K562 (cell line): ENCODE data around the gene MYLIP. TPM values are rescaled to one million over a fixed set of nuclear protein-coding genes. Genes with fewer than 3 reads are reported as not detected.

Experiments
- ATAC-seq: fragments of 200-7000 bp; cut with Tn5 transposase; 3 replicates; pipeline ENCODE4 v1.9.1; 2020; ENCODE audit warnings: moderate library complexity
- BruUV-seq: library from RNA; stranded (reverse); fragments of 400-500 nt; replicated peaks from 2 replicates; lab custom pipeline; 2021; lab: Mats Ljungman, UMichigan
- CTCF ChIA-PET: fragments of 300-600 bp; formaldehyde crosslinking; extraction: SDS; loops from one replicate; lab custom pipeline; 2021; ENCODE audit warnings: low intra/inter-chr PET ratio; lab: Yijun Ruan, JAX
- POLR2A ChIA-PET: fragments of 300-600, 350-650 bp; sonication (Branson Sonifier 250); formaldehyde crosslinking; extraction: SDS; loops from one replicate; lab custom pipeline; 2021; ENCODE audit warnings: antibody characterized with exemption, inconsistent platforms; lab: Yijun Ruan, JAX
- DNase-seq, 4 experiments: peaks; one replicate each; pipeline versions ENCODE4 v3.0.0 to v3.0.0-alpha.2; 2011 to 2018; ENCODE audit warnings: low spot score in 3 of 4, mixed read lengths in 3 of 4; ENCODE audit errors: extremely low read depth in 1 of 4
- FAIRE-seq: peaks from 2 replicates; lab custom pipeline; 2011; peaks lifted over from hg19 to GRCh38; lab: Jason Lieb, UNC
- H2AFZ ChIP-seq: 2 replicates; pipeline ENCODE4 v1.6.0; 2011; ENCODE audit warnings: low read depth, low read length, control low read depth, inconsistent platforms
- H3K27ac ChIP-seq: fragments of 200-600 bp; 3 replicates; pipeline ENCODE4 v1.8.0; 2011; ENCODE audit warnings: low read depth, mild to moderate bottlenecking, control low read depth, inconsistent platforms, low read length, moderate library complexity, mixed read lengths; ENCODE audit errors: extremely low read depth
- H3K27me3 ChIP-seq, 2 experiments: fragments of 300-600 bp in 1 of 2; 2 replicates in 1 of 2; 3 replicates in 1 of 2; pipeline versions ENCODE4 v1.6.0 to v1.8.0; 2011; ENCODE audit warnings: inconsistent platforms in 2 of 2, low read length in 2 of 2, mild to moderate bottlenecking in 1 of 2, mixed read lengths in 1 of 2, moderate library complexity in 1 of 2; ENCODE audit not compliant: control insufficient read depth in 2 of 2, insufficient read depth in 2 of 2
- H3K36me3 ChIP-seq: fragments of 300-600 bp; 3 replicates; pipeline ENCODE4 v1.8.0; 2011; ENCODE audit warnings: mild to moderate bottlenecking, low read length, inconsistent platforms; ENCODE audit not compliant: control insufficient read depth, insufficient read depth
- H3K4me1 ChIP-seq, 2 experiments: fragments of 200-600 bp in 1 of 2; replicated peaks in 1 of 2; 2 replicates in 1 of 2; 3 replicates in 1 of 2; pipeline versions ENCODE4 v1.5.1 to v1.8.0; 2011; ENCODE audit warnings: inconsistent platforms in 2 of 2, low read length in 2 of 2, mild to moderate bottlenecking in 1 of 2, mixed read lengths in 1 of 2, moderate library complexity in 1 of 2; ENCODE audit not compliant: control insufficient read depth in 2 of 2, insufficient read depth in 2 of 2
- H3K4me2 ChIP-seq: 2 replicates; pipeline ENCODE4 v1.6.1; 2011; ENCODE audit warnings: low read length, control low read depth, inconsistent platforms, mixed read lengths; ENCODE audit not compliant: insufficient read depth
- H3K4me3 ChIP-seq: fragments of 200-600 bp; sonication (generic), shearing (Covaris generic); 2 replicates; pipeline ENCODE4 v1.5.1; 2016; ENCODE audit warnings: control low read depth, inconsistent platforms
- H3K79me2 ChIP-seq: fragments of 200-600 bp; 3 replicates; pipeline ENCODE4 v1.8.0; 2011; ENCODE audit warnings: low read length, inconsistent platforms; ENCODE audit not compliant: control insufficient read depth, insufficient read depth
- H3K9ac ChIP-seq, 2 experiments: 2 replicates each; pipeline versions ENCODE4 v1.6.0 to v1.6.1; 2011; ENCODE audit warnings: low read depth in 2 of 2, low read length in 2 of 2, control low read depth in 1 of 2, inconsistent platforms in 1 of 2, mild to moderate bottlenecking in 1 of 2, mixed read lengths in 1 of 2; ENCODE audit not compliant: insufficient read depth in 1 of 2
- H3K9me1 ChIP-seq: one replicate; pipeline ENCODE4 v1.6.0; 2011; ENCODE audit warnings: inconsistent platforms, mild to moderate bottlenecking, low read length, moderate library complexity; ENCODE audit not compliant: control insufficient read depth, insufficient read depth
- H3K9me3 ChIP-seq: replicated peaks from 2 replicates; pipeline ENCODE4 v1.5.1; 2011; ENCODE audit warnings: low read depth, low read length, inconsistent platforms; ENCODE audit not compliant: control insufficient read depth, insufficient read depth
- H4K20me1 ChIP-seq: replicated peaks from 2 replicates; pipeline ENCODE4 v1.6.1; 2011; ENCODE audit warnings: low read length, inconsistent platforms, mixed read lengths; ENCODE audit not compliant: control insufficient read depth, insufficient read depth
- BCOR ChIP-seq: fragments of 450-650 bp; IDR thresholded peaks from 2 replicates; pipeline ENCODE4 v1.6.1; 2016
- CEBPG ChIP-seq, 3 experiments: fragments of 200-800 bp in 1 of 3; sonication (Bioruptor generic) in 1 of 3; sonication (generic) in 1 of 3; formaldehyde crosslinking in 1 of 3; IDR thresholded peaks in 2 of 3; conservative IDR thresholded peaks in 1 of 3; 2 replicates each; pipeline versions ENCODE4 v1.6.1 to v1.8.0; 2016 to 2022; ENCODE audit warnings: missing compliant biosample characterization in 2 of 3, missing genetic modification characterization in 2 of 3, mild to moderate bottlenecking in 1 of 3, missing genetic modification reagents in 1 of 3
- CHD1 ChIP-seq: fragments of 200-600 bp; sonication (generic); IDR thresholded peaks from one replicate; pipeline ENCODE4 v1.6.1; 2012; ENCODE audit warnings: mild to moderate bottlenecking, moderate library complexity, low read length, inconsistent platforms
- HDAC3 ChIP-seq: fragments of 450-650 bp; IDR thresholded peaks from 2 replicates; pipeline ENCODE4 v1.6.1; 2018; ENCODE audit warnings: borderline replicate concordance, mild to moderate bottlenecking, moderate library complexity; ENCODE audit not compliant: partially characterized antibody
- POLR2AphosphoS2 ChIP-seq: IDR thresholded peaks from 2 replicates; pipeline ENCODE4 v1.6.1; 2012; ENCODE audit warnings: low read length, improper control_type of control experiment
- RAD21 ChIP-seq, 2 experiments: fragments of 250-450 bp in 1 of 2; fragments of 450-650 bp in 1 of 2; sonication (Bioruptor Pico) in 1 of 2; formaldehyde crosslinking in 1 of 2; IDR thresholded peaks in 1 of 2; conservative IDR thresholded peaks in 1 of 2; 2 replicates each; pipeline versions ENCODE4 v1.4.0 to v1.8.0; 2020 to 2022; ENCODE audit warnings: mild to moderate bottlenecking in 2 of 2, moderate library complexity in 1 of 2
- STAT5A ChIP-seq: IDR thresholded peaks from 2 replicates; pipeline ENCODE4 v1.6.1; 2012; ENCODE audit warnings: low read length, inconsistent platforms, borderline replicate concordance
- ZNF311 ChIP-seq: fragments of 250-450 bp; sonication (Bioruptor Pico); IDR thresholded peaks from 2 replicates; pipeline ENCODE4 v1.4.0; 2020; ENCODE audit warnings: mild to moderate bottlenecking, moderate library complexity
- WGBS: fragments of 100-300 bp; shearing (Covaris generic); methylation state at CpG from one replicate; pipeline ENCODE4 v1.1.6; 2016; ENCODE audit warnings: low coverage, mixed read lengths; ENCODE audit not compliant: insufficient coverage; ENCODE audit errors: missing lambda C conversion rate; 5-methylcytosine and 5-hydroxymethylcytosine counted together
- in situ Hi-C: fragments of 300-500 bp; cut with MboI; formaldehyde crosslinking; loops from 4 replicates; pipeline ENCODE4 v1.15.0; 2018; ENCODE audit warnings: inconsistent platforms, mixed read lengths
- intact Hi-C: fragments of 100-400 bp; cut with micrococcal nuclease; formaldehyde crosslinking; loops from 2 replicates; pipeline ENCODE4 v1.14.2; 2022
- polyA plus RNA-seq, 8 experiments: library from polyadenylated mRNA; depleted of rRNA in 4 of 8; stranded (reverse) in 5 of 8; unstranded in 3 of 8; fragments of >200 nt; fragmentation: Nextera tagmentation in 2 of 8; fragmentation: Illumina TruSeq in 1 of 8; extraction: Ambion mirVana in 2 of 8; extraction: Trizol in 1 of 8; gene quantifications; 2 replicates each; pipeline versions ENCODE4 v1.2.1 to v1.2.3, GENCODE V29; 2011 to 2014; ENCODE audit warnings: inconsistent platforms in 1 of 8, missing spikeins in 1 of 8
- total RNA-seq, 7 experiments: library from RNA; depleted of rRNA in 6 of 7; stranded (reverse); fragments of >200 nt in 6 of 7; fragmentation: Illumina TruSeq in 2 of 7; extraction: Trizol in 2 of 7; gene quantifications; 2 replicates each; pipeline versions ENCODE4 v1.2.1 to v1.2.3, GENCODE V29; 2011 to 2021; ENCODE audit warnings: low replicate concordance in 1 of 7
- TF ChIP-seq, protein P1 (sequence below): sonication (generic); formaldehyde crosslinking; IDR thresholded peaks from 2 replicates; pipeline ENCODE4 v1.8.1; 2022; ENCODE audit warnings: missing genetic modification reagents
- TF ChIP-seq, protein P2 (sequence below): fragments of 250-450 bp; sonication (Bioruptor Pico); IDR thresholded peaks from 2 replicates; pipeline ENCODE4 v1.4.0; 2020; ENCODE audit warnings: mild to moderate bottlenecking, moderate library complexity
- TF ChIP-seq, protein P3 (sequence below): fragments of 250-450 bp; sonication (Bioruptor Pico); IDR thresholded peaks from 2 replicates; pipeline ENCODE4 v1.8.0; 2022; ENCODE audit warnings: moderate library complexity, mild to moderate bottlenecking, inconsistent platforms
- TF ChIP-seq, protein P4 (sequence below): fragments of 450-650 bp; IDR thresholded peaks from 2 replicates; pipeline ENCODE4 v1.6.1; 2017; ENCODE audit warnings: antibody characterized with exemption

Gene MYLIP
- total and polyA plus RNA-seq, 9 of the 15 experiments (the other 6 are each of a cell fraction or from before 2014, with no cell fraction given): 10.8 to 43.5 (median 31.5) TPM

DNA sequence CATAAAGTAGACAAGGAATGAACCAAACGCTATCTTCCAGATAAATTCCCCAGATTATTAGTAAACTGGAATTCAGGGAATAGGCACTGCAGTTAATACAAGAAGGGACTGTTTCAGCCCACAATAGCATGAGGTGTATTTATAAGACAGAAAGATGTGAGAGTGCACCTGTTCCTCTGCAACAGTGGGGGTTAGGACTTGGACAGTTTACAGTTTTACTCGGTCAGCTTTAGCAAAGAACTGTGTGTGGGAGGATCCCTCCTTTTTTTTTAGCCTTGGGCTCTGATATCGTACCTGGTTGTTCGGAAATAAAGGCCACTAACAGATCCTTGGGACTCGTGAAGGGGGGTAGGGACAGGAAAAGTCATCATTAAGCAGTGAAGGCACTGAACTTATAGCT, 2.0 kb upstream of the MYLIP start (continued):
- TF ChIP-seq, protein P1, sequence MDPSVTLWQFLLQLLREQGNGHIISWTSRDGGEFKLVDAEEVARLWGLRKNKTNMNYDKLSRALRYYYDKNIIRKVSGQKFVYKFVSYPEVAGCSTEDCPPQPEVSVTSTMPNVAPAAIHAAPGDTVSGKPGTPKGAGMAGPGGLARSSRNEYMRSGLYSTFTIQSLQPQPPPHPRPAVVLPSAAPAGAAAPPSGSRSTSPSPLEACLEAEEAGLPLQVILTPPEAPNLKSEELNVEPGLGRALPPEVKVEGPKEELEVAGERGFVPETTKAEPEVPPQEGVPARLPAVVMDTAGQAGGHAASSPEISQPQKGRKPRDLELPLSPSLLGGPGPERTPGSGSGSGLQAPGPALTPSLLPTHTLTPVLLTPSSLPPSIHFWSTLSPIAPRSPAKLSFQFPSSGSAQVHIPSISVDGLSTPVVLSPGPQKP (CRISPR knock-in tag): no peak
- TF ChIP-seq RAD21 (CRISPR knock-in tag; conservative IDR thresholded peaks at IDR 0.05 in 1 of 2, IDR thresholded peaks at IDR 0.05 in 1 of 2): peak in 1 of 2 experiments; percentile 5; a peak in 1 of 4 replicates

DNA sequence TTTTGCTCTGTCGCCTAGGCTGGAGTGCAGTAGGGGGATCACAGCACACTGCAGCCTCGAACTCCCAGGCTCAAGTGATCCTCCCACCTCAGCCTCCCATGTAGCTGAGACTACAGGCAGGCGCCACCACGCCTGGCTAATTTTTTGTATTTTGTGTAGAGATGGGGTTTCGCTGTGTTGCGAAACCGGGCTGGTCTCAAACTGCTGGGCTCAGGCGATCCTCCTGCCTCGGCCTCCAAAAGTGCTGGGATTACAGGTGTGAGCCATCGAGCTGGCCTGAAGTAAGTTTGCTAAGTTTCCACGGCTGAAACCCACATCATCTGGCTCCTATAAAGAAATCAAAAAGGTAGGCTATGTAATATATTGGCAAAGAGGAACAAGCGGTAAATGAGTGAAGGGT, 1.4 kb upstream of the MYLIP start:
- Histone ChIP-seq H3K4me1 (peaks cover 7 to 18% of the 10 kb centered on the region in 2 experiments; a peak in 4 of 5 replicates), H3K36me3 (peaks cover 26% of the 10 kb centered on the region), H3K9me3 (no peaks in the 10 kb centered on the region), H2AFZ (0 out of 2 replicates have a peak overlapping the region, but pooled peaks have one; percentile 52), H3K27me3 (no peaks in the 10 kb centered on the region), H3K4me2 (no peak overlapping the region), H4K20me1 (peaks cover 17% of the 10 kb centered on the region), H3K27ac (no peak overlapping the region), H3K79me2 (peaks cover 36% of the 10 kb centered on the region), H3K4me3 (no peak overlapping the region), H3K9ac (no peak overlapping the region), H3K9me1 (no peaks in the 10 kb centered on the region)
- in situ Hi-C loops (no loop called here), intact Hi-C loops (loop anchor here (10.0 kb wide), 1 partner anchor 333 kb away; no protein-coding TSS in a partner anchor)
- DNase-seq (no peak), FAIRE-seq (no peak), ATAC-seq (no peak)
- POLR2A ChIA-PET: interaction anchor here (0.6 to 0.8 kb wide), 2 partner anchors 12 to 211 kb away, joined by 3 to 4 read pairs; no protein-coding TSS in a partner anchor
- 87% methylated on average over 12 of the region's 12 CpGs for WGBS
- BruUV-seq: no TSS peak
- CTCF ChIA-PET: interaction anchor here (2.3 to 6.2 kb wide), 2 partner anchors 234 to 435 kb away, joined by 12 to 128 read pairs; no protein-coding TSS in a partner anchor
- TF ChIP-seq, protein P2, sequence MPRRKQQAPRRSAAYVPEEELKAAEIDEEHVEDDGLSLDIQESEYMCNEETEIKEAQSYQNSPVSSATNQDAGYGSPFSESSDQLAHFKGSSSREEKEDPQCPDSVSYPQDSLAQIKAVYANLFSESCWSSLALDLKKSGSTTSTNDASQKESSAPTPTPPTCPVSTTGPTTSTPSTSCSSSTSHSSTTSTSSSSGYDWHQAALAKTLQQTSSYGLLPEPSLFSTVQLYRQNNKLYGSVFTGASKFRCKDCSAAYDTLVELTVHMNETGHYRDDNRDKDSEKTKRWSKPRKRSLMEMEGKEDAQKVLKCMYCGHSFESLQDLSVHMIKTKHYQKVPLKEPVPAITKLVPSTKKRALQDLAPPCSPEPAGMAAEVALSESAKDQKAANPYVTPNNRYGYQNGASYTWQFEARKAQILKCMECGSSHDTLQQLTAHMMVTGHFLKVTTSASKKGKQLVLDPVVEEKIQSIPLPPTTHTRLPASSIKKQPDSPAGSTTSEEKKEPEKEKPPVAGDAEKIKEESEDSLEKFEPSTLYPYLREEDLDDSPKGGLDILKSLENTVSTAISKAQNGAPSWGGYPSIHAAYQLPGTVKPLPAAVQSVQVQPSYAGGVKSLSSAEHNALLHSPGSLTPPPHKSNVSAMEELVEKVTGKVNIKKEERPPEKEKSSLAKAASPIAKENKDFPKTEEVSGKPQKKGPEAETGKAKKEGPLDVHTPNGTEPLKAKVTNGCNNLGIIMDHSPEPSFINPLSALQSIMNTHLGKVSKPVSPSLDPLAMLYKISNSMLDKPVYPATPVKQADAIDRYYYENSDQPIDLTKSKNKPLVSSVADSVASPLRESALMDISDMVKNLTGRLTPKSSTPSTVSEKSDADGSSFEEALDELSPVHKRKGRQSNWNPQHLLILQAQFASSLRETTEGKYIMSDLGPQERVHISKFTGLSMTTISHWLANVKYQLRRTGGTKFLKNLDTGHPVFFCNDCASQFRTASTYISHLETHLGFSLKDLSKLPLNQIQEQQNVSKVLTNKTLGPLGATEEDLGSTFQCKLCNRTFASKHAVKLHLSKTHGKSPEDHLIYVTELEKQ (CRISPR knock-in tag): no peak
- no peak for TF ChIP-seq POLR2AphosphoS2
- TF ChIP-seq STAT5A: no peak
- 0 out of 2 replicates have a peak, but pooled peaks have one; percentile 29 for TF ChIP-seq CEBPG (CRISPR knock-in tag; IDR thresholded peaks at IDR 0.05)
- TF ChIP-seq CEBPG (tag; conservative IDR thresholded peaks at IDR 0.05 in 1 of 2, IDR thresholded peaks at IDR 0.05 in 1 of 2): no peak
- TF ChIP-seq BCOR: peak; percentile 15; the same call in 1 of the 2 replicates
- no peak for TF ChIP-seq CHD1
- no peak for TF ChIP-seq HDAC3
- no peak for TF ChIP-seq ZNF311
- TF ChIP-seq, protein P3, sequence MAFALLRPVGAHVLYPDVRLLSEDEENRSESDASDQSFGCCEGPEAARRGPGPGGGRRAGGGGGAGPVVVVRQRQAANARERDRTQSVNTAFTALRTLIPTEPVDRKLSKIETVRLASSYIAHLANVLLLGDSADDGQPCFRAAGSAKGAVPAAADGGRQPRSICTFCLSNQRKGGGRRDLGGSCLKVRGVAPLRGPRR (CRISPR knock-in tag): no peak
- TF ChIP-seq, protein P4, sequence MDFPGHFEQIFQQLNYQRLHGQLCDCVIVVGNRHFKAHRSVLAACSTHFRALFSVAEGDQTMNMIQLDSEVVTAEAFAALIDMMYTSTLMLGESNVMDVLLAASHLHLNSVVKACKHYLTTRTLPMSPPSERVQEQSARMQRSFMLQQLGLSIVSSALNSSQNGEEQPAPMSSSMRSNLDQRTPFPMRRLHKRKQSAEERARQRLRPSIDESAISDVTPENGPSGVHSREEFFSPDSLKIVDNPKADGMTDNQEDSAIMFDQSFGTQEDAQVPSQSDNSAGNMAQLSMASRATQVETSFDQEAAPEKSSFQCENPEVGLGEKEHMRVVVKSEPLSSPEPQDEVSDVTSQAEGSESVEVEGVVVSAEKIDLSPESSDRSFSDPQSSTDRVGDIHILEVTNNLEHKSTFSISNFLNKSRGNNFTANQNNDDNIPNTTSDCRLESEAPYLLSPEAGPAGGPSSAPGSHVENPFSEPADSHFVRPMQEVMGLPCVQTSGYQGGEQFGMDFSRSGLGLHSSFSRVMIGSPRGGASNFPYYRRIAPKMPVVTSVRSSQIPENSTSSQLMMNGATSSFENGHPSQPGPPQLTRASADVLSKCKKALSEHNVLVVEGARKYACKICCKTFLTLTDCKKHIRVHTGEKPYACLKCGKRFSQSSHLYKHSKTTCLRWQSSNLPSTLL: no peak
